ENCODE measurements around the gene KLHL29. TPM values are rescaled to one million over a fixed set of nuclear protein-coding genes. Genes with fewer than 3 reads are reported as not detected.

Gene KLHL29
- total RNA-seq, 2 experiments from 2014 or later = 0.23 to 0.66 TPM

DNA sequence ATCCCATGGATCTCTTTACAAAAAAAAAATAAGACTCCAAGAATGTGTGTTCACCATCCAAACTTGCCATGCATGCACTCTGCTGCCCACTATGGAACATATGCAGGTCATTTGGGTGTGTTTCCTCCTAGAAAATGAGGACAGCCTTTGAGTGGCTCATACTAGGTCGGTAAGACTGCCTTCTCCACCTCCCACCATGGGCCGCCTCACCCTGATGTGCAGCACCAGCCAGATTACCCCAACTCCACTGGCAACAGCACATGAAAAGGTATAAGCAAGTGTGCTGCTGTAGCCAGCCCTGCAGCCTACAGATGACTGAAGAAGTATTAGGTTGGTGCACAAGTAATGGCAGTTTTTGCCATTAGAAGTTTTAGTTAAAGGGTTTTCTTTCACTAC is 327.8 kb downstream of the KLHL29 start:
- H3K9me2 ChIP-seq (ENCODE audit: insufficient read depth, low read length) = no peaks in the 10 kb centered on the region
- H3K27ac ChIP-seq (ENCODE audit: low read depth, low read length, poor library complexity, severe bottlenecking) = no peak overlapping the region
- ChIA-PET CTCF (ENCODE audit: unreplicated experiment) (no interaction called here), POLR2A (no interaction called here)
- H4K20me1 ChIP-seq (ENCODE audit: insufficient read depth, low read length) = no peaks in the 10 kb centered on the region
- no peaks in the 10 kb centered on the region for H3K4me1 ChIP-seq (ENCODE audit: insufficient read depth, low read length, poor library complexity, severe bottlenecking)
- no TSS peak for BruUV-seq (replicated peaks)
- no peak overlapping the region for H2AFZ ChIP-seq (ENCODE audit: low read length)
- H3K9me3 ChIP-seq (ENCODE audit: low read length) = no peaks in the 10 kb centered on the region
- intact Hi-C loops (cut with micrococcal nuclease; ENCODE audit: unreplicated experiment) = no loop called here
- no peaks in the 10 kb centered on the region for H3K36me3 ChIP-seq (ENCODE audit: insufficient read depth, low read length)
- no peak for TF ChIP-seq CTCF (conservative IDR thresholded peaks at IDR 0.05; ENCODE audit: low read length)
- no peak overlapping the region for H3K4me2 ChIP-seq (ENCODE audit: low read length)
- H3K79me2 ChIP-seq (ENCODE audit: insufficient read depth, low read depth, low read length) = no peaks in the 10 kb centered on the region
- DNase-seq (ENCODE audit: low spot score) = no peak
- H3K4me3 ChIP-seq (ENCODE audit: low read depth, low read length, poor library complexity, severe bottlenecking) = no peak overlapping the region

DNA sequence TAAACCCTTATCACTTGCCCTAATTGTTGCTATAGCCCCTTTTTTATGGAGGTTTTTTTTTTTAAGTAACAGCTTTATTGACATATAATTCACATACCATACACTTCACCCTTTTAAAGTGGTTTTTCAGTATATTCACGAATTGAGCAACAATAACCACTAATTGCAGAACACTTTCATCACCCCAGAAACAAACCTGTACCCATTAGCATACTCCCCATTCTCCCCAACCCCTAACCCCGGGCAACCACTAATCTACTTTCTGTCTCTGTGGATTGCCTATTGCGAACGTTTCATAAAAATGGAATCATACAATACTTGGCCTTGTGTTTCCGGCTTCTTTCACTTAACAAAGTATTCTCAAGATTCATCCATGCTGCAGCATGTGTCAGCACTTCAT is 328.4 kb downstream of the KLHL29 start:
- no peak overlapping the region for H3K27ac ChIP-seq (ENCODE audit: low read depth, low read length, poor library complexity, severe bottlenecking)
- H3K4me1 ChIP-seq (ENCODE audit: insufficient read depth, low read length, poor library complexity, severe bottlenecking) = no peaks in the 10 kb centered on the region
- no peaks in the 10 kb centered on the region for H3K9me3 ChIP-seq (ENCODE audit: low read length)
- H4K20me1 ChIP-seq (ENCODE audit: insufficient read depth, low read length) = no peaks in the 10 kb centered on the region
- no peak for TF ChIP-seq EZH2phosphoT487 (IDR thresholded peaks at IDR 0.05; ENCODE audit: borderline replicate concordance, low read depth, low read length)
- no peak for TF ChIP-seq CTCF (conservative IDR thresholded peaks at IDR 0.05; ENCODE audit: low read length)
- H3K9me2 ChIP-seq (ENCODE audit: insufficient read depth, low read length) = no peaks in the 10 kb centered on the region
- BruUV-seq (replicated peaks) = no TSS peak
- H3K36me3 ChIP-seq (ENCODE audit: insufficient read depth, low read length) = no peaks in the 10 kb centered on the region
- DNase-seq (ENCODE audit: low spot score) = no peak
- H2AFZ ChIP-seq (ENCODE audit: low read length) = no peak overlapping the region
- intact Hi-C loops (cut with micrococcal nuclease; ENCODE audit: unreplicated experiment) = no loop called here
- no peak overlapping the region for H3K4me3 ChIP-seq (ENCODE audit: low read depth, low read length, poor library complexity, severe bottlenecking)
- no peaks in the 10 kb centered on the region for H3K79me2 ChIP-seq (ENCODE audit: insufficient read depth, low read depth, low read length)
- ChIA-PET CTCF (ENCODE audit: unreplicated experiment) (no interaction called here), POLR2A (interaction anchor here (0.7 kb wide), 2 partner anchors 95 to 775 kb away, joined by 3 to 5 read pairs; no protein-coding TSS in a partner anchor)
- H3K4me2 ChIP-seq (ENCODE audit: low read length) = no peak overlapping the region

- BruUV-seq (replicated peaks) = no TSS peak
- CTCF ChIA-PET (ENCODE audit: unreplicated experiment) = no interaction called here
- no peaks in the 10 kb centered on the region for H3K36me3 ChIP-seq (ENCODE audit: insufficient read depth, low read length)
- POLR2A ChIA-PET = interaction anchor here (0.6 kb wide), 1 partner anchor 45 kb away, joined by 3 read pairs; no protein-coding TSS in a partner anchor
- intact Hi-C loops (cut with micrococcal nuclease; ENCODE audit: unreplicated experiment) = no loop called here
- 0 out of 2 replicates have a peak, but pooled peaks cover 10% of the 10 kb centered on the region for H3K9me3 ChIP-seq (ENCODE audit: low read length)
- H3K4me2 ChIP-seq (ENCODE audit: low read length) = no peak overlapping the region
- H3K4me1 ChIP-seq (ENCODE audit: insufficient read depth, low read length, poor library complexity, severe bottlenecking) = no peaks in the 10 kb centered on the region
- no peak overlapping the region for H2AFZ ChIP-seq (ENCODE audit: low read length)
- TF ChIP-seq CTCF (conservative IDR thresholded peaks at IDR 0.05; ENCODE audit: low read length) = no peak
- no peak for TF ChIP-seq EZH2phosphoT487 (IDR thresholded peaks at IDR 0.05; ENCODE audit: borderline replicate concordance, low read depth, low read length)
- H4K20me1 ChIP-seq (ENCODE audit: insufficient read depth, low read length) = no peaks in the 10 kb centered on the region
- no peak overlapping the region for H3K4me3 ChIP-seq (ENCODE audit: low read depth, low read length, poor library complexity, severe bottlenecking)
- H3K9me2 ChIP-seq (ENCODE audit: insufficient read depth, low read length) = no peaks in the 10 kb centered on the region
- no peak overlapping the region for H3K27ac ChIP-seq (ENCODE audit: low read depth, low read length, poor library complexity, severe bottlenecking)
- H3K79me2 ChIP-seq (ENCODE audit: insufficient read depth, low read depth, low read length) = no peaks in the 10 kb centered on the region
- DNase-seq (ENCODE audit: low spot score) = no peak
These were observed 334.1 kb downstream of the KLHL29 start for GRCh38 chr2:23718931-23719700.

All from OCI-LY7 (cell line).